NB4 (cell line): ENCODE data around the gene MAPKAPK2.

Experiments used
- DNase-seq: peaks from one replicate; pipeline ENCODE4 v3.0.0; 2010; ENCODE audit warnings: low read depth
- H3K4me3 ChIP-seq: one replicate; pipeline ENCODE4 v1.5.1; 2011; ENCODE audit warnings: mild to moderate bottlenecking, low read depth, low read length, moderate library complexity
- CTCF ChIP-seq: IDR thresholded peaks from one replicate; pipeline ENCODE4 v1.5.1; 2012; ENCODE audit warnings: low read depth, low read length
- MAX ChIP-seq: IDR thresholded peaks from 2 replicates; pipeline ENCODE4 v1.6.1; 2011; ENCODE audit warnings: low read depth, low read length
- MYC ChIP-seq: IDR thresholded peaks from 2 replicates; pipeline ENCODE4 v1.6.1; 2011; ENCODE audit warnings: low read depth, low read length
- POLR2A ChIP-seq: IDR thresholded peaks from 2 replicates; pipeline ENCODE4 v1.6.1; 2011; ENCODE audit warnings: mild to moderate bottlenecking; ENCODE audit not compliant: insufficient read length; ENCODE audit errors: extremely low read depth

Gene MAPKAPK2

GRCh38 chr1:206770531-206771337, 86.0 kb downstream of the MAPKAPK2 start, which contains the start of gene IL19:
Gene IL19, plus strand, starts transcription at chr1:206770773. Its CDS starts 65,890 bp downstream, at chr1:206836663.
- DNase-seq: peak; percentile 86
- TF ChIP-seq POLR2A: no peak
- TF ChIP-seq MYC: no peak
- TF ChIP-seq MAX: no peak
- no peak for TF ChIP-seq CTCF
- peak within 1 kb of the TSS; percentile 12 for H3K4me3 ChIP-seq

- TF ChIP-seq POLR2A (no peak), CTCF (no peak), MAX (no peak), MYC (no peak)
- H3K4me3 ChIP-seq: peak overlapping the region; percentile 12
- no peak for DNase-seq
These were observed 86.6 kb downstream of the MAPKAPK2 start for GRCh38 chr1:206771338-206771692.

GRCh38 chr1:206772243-206772937, 87.7 kb downstream of the MAPKAPK2 start, which contains the start of gene IL10:
Gene IL10, minus strand, starts transcription at chr1:206772494. Its CDS starts 59 bp downstream, at chr1:206772435.
- peak; percentile 90 for DNase-seq
- H3K4me3 ChIP-seq: no peak within 1 kb of the TSS
- TF ChIP-seq MYC: no peak
- TF ChIP-seq MAX: no peak
- TF ChIP-seq POLR2A: no peak
- TF ChIP-seq CTCF: no peak

GRCh38 chr1:206774093-206774492, 89.4 kb downstream of the MAPKAPK2 start:
- DNase-seq: peak; percentile 44
- TF ChIP-seq MAX (no peak), MYC (no peak), POLR2A (no peak), CTCF (no peak)
- H3K4me3 ChIP-seq: no peak overlapping the region

- TF ChIP-seq MAX: no peak
- no peak for TF ChIP-seq MYC
- TF ChIP-seq POLR2A: no peak
- no peak for TF ChIP-seq CTCF
These were observed 91.5 kb downstream of the MAPKAPK2 start for GRCh38 chr1:206776229-206776628.

More at GRCh38 chr1:206776229-206776628, 91.5 kb downstream of the MAPKAPK2 start:
- DNase-seq: no peak
- no peak overlapping the region for H3K4me3 ChIP-seq
